Measurements from ENCODE around the gene BBOF1. TPM values are rescaled to one million over a fixed set of nuclear protein-coding genes. Genes with fewer than 3 reads are reported as not detected.

The BBOF1 gene
- total and polyA plus RNA-seq, 2 donors from 2014 or later, result 7.6 to 14.6 TPM

GRCh38 chr14:74089251-74090020 is 70.3 kb downstream of the BBOF1 start:
- Histone ChIP-seq H3K9me3 (ENCODE audit: control insufficient read depth in 2 of 3, insufficient read depth in 1 of 3, low read length in 3 of 3) (no peaks in the 10 kb centered on the region), H3K4me1 (ENCODE audit: control insufficient read depth in 2 of 3, insufficient read depth in 2 of 3, low read depth in 1 of 3, low read length in 3 of 3) (peaks cover 0 to 6% (median 0%) of the 10 kb centered on the region in 3 donors), H3K27ac (ENCODE audit: low read depth in 2 of 2, low read length in 2 of 2) (no peak overlapping the region), H3K4me3 (ENCODE audit: low read length in 3 of 3) (no peak overlapping the region), H3K9ac (ENCODE audit: low read length in 3 of 3) (no peak overlapping the region), H3K27me3 (ENCODE audit: control insufficient read depth, insufficient read depth, low read length) (no peaks in the 10 kb centered on the region), H3K36me3 (ENCODE audit: control insufficient read depth in 2 of 3, insufficient read depth in 3 of 3, low read length in 3 of 3) (peaks cover 0 to 6% (median 0%) of the 10 kb centered on the region in 3 donors)
- intact Hi-C loops (cut with DNase I), result no loop called here
- TF ChIP-seq, protein P1, sequence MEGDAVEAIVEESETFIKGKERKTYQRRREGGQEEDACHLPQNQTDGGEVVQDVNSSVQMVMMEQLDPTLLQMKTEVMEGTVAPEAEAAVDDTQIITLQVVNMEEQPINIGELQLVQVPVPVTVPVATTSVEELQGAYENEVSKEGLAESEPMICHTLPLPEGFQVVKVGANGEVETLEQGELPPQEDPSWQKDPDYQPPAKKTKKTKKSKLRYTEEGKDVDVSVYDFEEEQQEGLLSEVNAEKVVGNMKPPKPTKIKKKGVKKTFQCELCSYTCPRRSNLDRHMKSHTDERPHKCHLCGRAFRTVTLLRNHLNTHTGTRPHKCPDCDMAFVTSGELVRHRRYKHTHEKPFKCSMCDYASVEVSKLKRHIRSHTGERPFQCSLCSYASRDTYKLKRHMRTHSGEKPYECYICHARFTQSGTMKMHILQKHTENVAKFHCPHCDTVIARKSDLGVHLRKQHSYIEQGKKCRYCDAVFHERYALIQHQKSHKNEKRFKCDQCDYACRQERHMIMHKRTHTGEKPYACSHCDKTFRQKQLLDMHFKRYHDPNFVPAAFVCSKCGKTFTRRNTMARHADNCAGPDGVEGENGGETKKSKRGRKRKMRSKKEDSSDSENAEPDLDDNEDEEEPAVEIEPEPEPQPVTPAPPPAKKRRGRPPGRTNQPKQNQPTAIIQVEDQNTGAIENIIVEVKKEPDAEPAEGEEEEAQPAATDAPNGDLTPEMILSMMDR (IDR thresholded peaks at IDR 0.05; ENCODE audit: borderline replicate concordance, extremely low read depth, insufficient read depth), result no peak
- no peak for FAIRE-seq
- no peak for DNase-seq

DNA sequence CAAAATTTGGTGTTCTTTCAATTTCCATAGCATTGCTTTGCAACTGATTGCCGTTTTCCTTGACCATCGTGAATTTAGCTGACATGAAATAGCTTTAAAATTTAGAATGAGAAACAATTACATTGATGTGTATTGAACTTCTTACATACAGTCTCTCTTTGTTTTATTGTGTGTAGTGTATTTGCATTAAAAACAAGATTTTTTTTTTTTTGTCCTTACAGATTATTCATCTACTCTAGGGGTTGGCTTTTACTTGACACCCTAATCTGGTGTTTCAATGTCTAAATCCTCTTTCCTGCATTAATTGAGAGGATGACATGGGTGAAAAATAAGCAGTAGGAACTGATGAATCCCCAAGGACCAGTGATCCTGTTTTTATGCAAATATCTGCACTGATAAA is 86.2 kb downstream of the BBOF1 start:
- FAIRE-seq (no peak), DNase-seq (no peak)
- Histone ChIP-seq H3K4me3 (ENCODE audit: low read length in 3 of 3) (no peak overlapping the region), H3K27me3 (ENCODE audit: control insufficient read depth, insufficient read depth, low read length) (no peaks in the 10 kb centered on the region), H3K9ac (ENCODE audit: low read length in 3 of 3) (no peak overlapping the region), H3K4me1 (ENCODE audit: control insufficient read depth in 2 of 3, insufficient read depth in 2 of 3, low read depth in 1 of 3, low read length in 3 of 3) (no peaks in the 10 kb centered on the region), H3K27ac (ENCODE audit: low read depth in 2 of 2, low read length in 2 of 2) (no peak overlapping the region), H3K36me3 (ENCODE audit: control insufficient read depth in 2 of 3, insufficient read depth in 3 of 3, low read length in 3 of 3) (peaks cover 0 to 4% (median 4%) of the 10 kb centered on the region in 3 donors), H3K9me3 (ENCODE audit: control insufficient read depth in 2 of 3, insufficient read depth in 1 of 3, low read length in 3 of 3) (no peaks in the 10 kb centered on the region)
- intact Hi-C loops (cut with DNase I), result no loop called here
- TF ChIP-seq, protein P1 (IDR thresholded peaks at IDR 0.05; ENCODE audit: borderline replicate concordance, extremely low read depth, insufficient read depth), result no peak

DNA sequence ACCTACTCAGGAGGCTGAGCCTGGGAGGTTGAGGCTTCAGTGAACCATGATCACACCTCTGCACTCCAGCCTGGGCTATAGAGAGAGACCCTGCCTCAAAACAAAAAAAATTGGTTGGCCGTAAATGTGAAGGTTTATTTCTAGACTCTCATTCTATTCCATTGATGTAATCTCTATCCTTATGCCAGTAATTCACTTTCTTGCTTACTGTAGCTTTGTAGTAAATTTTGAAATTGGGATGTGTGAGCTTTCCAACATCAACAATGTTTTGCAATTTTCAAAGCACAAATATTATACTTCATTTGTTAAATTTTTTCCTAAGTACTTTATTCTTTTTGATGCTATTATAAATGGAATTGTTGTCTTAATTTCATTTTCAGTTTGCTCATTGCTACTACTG is 90.2 kb downstream of the BBOF1 start:
- no peaks in the 10 kb centered on the region for H3K4me1 ChIP-seq (ENCODE audit: control insufficient read depth in 2 of 3, insufficient read depth in 2 of 3, low read depth in 1 of 3, low read length in 3 of 3)
- peaks cover 0 to 4% (median 2%) of the 10 kb centered on the region in 3 donors for H3K36me3 ChIP-seq (ENCODE audit: control insufficient read depth in 2 of 3, insufficient read depth in 3 of 3, low read length in 3 of 3)
- DNase-seq (no peak), FAIRE-seq (no peak)
- no peaks in the 10 kb centered on the region for H3K27me3 ChIP-seq (ENCODE audit: control insufficient read depth, insufficient read depth, low read length)
- no peak overlapping the region for H3K27ac ChIP-seq (ENCODE audit: low read depth in 2 of 2, low read length in 2 of 2)
- H3K4me3 ChIP-seq (ENCODE audit: low read length in 3 of 3), result no peak overlapping the region
- intact Hi-C loops (cut with DNase I), result no loop called here
- no peak overlapping the region for H3K9ac ChIP-seq (ENCODE audit: low read length in 3 of 3)
- H3K9me3 ChIP-seq (ENCODE audit: control insufficient read depth in 2 of 3, insufficient read depth in 1 of 3, low read length in 3 of 3), result no peaks in the 10 kb centered on the region
- TF ChIP-seq, protein P1 (IDR thresholded peaks at IDR 0.05; ENCODE audit: borderline replicate concordance, extremely low read depth, insufficient read depth), result no peak
